ENCODE data around the gene HJV.
"Not testable (repeated sequence)": the region's sequence is repeated elsewhere in the genome, so short reads cannot be mapped to it uniquely, and the experiment has no call there.

HJV gene

GRCh38 chr1:146036965-146037646 is 15.6 kb upstream of the HJV start:
- H3K36me3 ChIP-seq (ENCODE audit: insufficient read depth, low read length): no peaks in the 10 kb centered on the region
- H3K4me3 ChIP-seq (ENCODE audit: low read length): peak overlapping the region; percentile 75
- no peaks in the 10 kb centered on the region for H3K9me3 ChIP-seq (replicated peaks; ENCODE audit: low read length)
- H3K27me3 ChIP-seq (ENCODE audit: control insufficient read depth, insufficient read depth, low read length): no peaks in the 10 kb centered on the region
- peak overlapping the region; percentile 90 for H3K4me2 ChIP-seq (ENCODE audit: low read length)
- H3K9ac ChIP-seq (ENCODE audit: low read depth, low read length): peak overlapping the region; percentile 86
- H3K4me1 ChIP-seq (ENCODE audit: control insufficient read depth, insufficient read depth, low read length): peaks cover 10% of the 10 kb centered on the region

- no peaks in the 10 kb centered on the region for H3K36me3 ChIP-seq (ENCODE audit: insufficient read depth, low read length)
- peak overlapping the region; percentile 64 for H3K4me3 ChIP-seq (ENCODE audit: low read length)
- H3K4me1 ChIP-seq (ENCODE audit: control insufficient read depth, insufficient read depth, low read length): peaks cover 10% of the 10 kb centered on the region
- no peaks in the 10 kb centered on the region for H3K9me3 ChIP-seq (replicated peaks; ENCODE audit: low read length)
- peak overlapping the region; percentile 48 for H3K9ac ChIP-seq (ENCODE audit: low read depth, low read length)
- peak overlapping the region; percentile 72 for H3K4me2 ChIP-seq (ENCODE audit: low read length)
- no peaks in the 10 kb centered on the region for H3K27me3 ChIP-seq (ENCODE audit: control insufficient read depth, insufficient read depth, low read length)
Observed at GRCh38 chr1:146036241-146036964, 14.9 kb upstream of the HJV start.

- peak overlapping the region; percentile 25 for H3K4me3 ChIP-seq (ENCODE audit: low read length)
- H3K27me3 ChIP-seq (ENCODE audit: control insufficient read depth, insufficient read depth, low read length): no peaks in the 10 kb centered on the region
- H3K4me1 ChIP-seq (ENCODE audit: control insufficient read depth, insufficient read depth, low read length): peaks cover 10% of the 10 kb centered on the region
- peak overlapping the region; percentile 66 for H3K4me2 ChIP-seq (ENCODE audit: low read length)
- no peaks in the 10 kb centered on the region for H3K9me3 ChIP-seq (replicated peaks; ENCODE audit: low read length)
- H3K9ac ChIP-seq (ENCODE audit: low read depth, low read length): peak overlapping the region; percentile 8
- no peaks in the 10 kb centered on the region for H3K36me3 ChIP-seq (ENCODE audit: insufficient read depth, low read length)
Observed at GRCh38 chr1:146035048-146035423, 13.5 kb upstream of the HJV start.

- Histone ChIP-seq H3K9ac (ENCODE audit: low read depth, low read length) (no peak overlapping the region), H3K27me3 (ENCODE audit: control insufficient read depth, insufficient read depth, low read length) (no peaks in the 10 kb centered on the region), H3K4me3 (ENCODE audit: low read length) (no peak overlapping the region)
Observed at GRCh38 chr1:146032631-146033219, 11.2 kb upstream of the HJV start.

GRCh38 chr1:146031476-146031875 is 9.9 kb upstream of the HJV start:
- no peak overlapping the region for H3K4me3 ChIP-seq (ENCODE audit: low read length)
- H3K9me3 ChIP-seq (replicated peaks; ENCODE audit: low read length): no peaks in the 10 kb centered on the region
- H3K4me2 ChIP-seq (ENCODE audit: low read length): no peak overlapping the region
- H3K9ac ChIP-seq (ENCODE audit: low read depth, low read length): no peak overlapping the region
- H3K4me1 ChIP-seq (ENCODE audit: control insufficient read depth, insufficient read depth, low read length): peaks cover 7% of the 10 kb centered on the region
- no peaks in the 10 kb centered on the region for H3K27me3 ChIP-seq (ENCODE audit: control insufficient read depth, insufficient read depth, low read length)
- no peaks in the 10 kb centered on the region for H3K36me3 ChIP-seq (ENCODE audit: insufficient read depth, low read length)

More at GRCh38 chr1:146032631-146033219, 11.2 kb upstream of the HJV start:
- no peaks in the 10 kb centered on the region for H3K9me3 ChIP-seq (replicated peaks; ENCODE audit: low read length)
- no peaks in the 10 kb centered on the region for H3K36me3 ChIP-seq (ENCODE audit: insufficient read depth, low read length)
- H3K4me2 ChIP-seq (ENCODE audit: low read length): no peak overlapping the region
- H3K4me1 ChIP-seq (ENCODE audit: control insufficient read depth, insufficient read depth, low read length): peaks cover 10% of the 10 kb centered on the region

- no peak overlapping the region for H3K9ac ChIP-seq (ENCODE audit: low read depth, low read length)
- H3K9me3 ChIP-seq (replicated peaks; ENCODE audit: low read length): no peaks in the 10 kb centered on the region
- no peak overlapping the region for H3K4me3 ChIP-seq (ENCODE audit: low read length)
- no peak overlapping the region for H3K4me2 ChIP-seq (ENCODE audit: low read length)
- no peaks in the 10 kb centered on the region for H3K27me3 ChIP-seq (ENCODE audit: control insufficient read depth, insufficient read depth, low read length)
- H3K4me1 ChIP-seq (ENCODE audit: control insufficient read depth, insufficient read depth, low read length): peaks cover 2% of the 10 kb centered on the region
- no peaks in the 10 kb centered on the region for H3K36me3 ChIP-seq (ENCODE audit: insufficient read depth, low read length)
Observed at GRCh38 chr1:146029117-146029516, 7.6 kb upstream of the HJV start.

GRCh38 chr1:146026650-146027049 is 5.1 kb upstream of the HJV start:
- H3K4me3 ChIP-seq (ENCODE audit: low read length); H3K9ac ChIP-seq (ENCODE audit: low read depth, low read length); H3K27me3 ChIP-seq (ENCODE audit: control insufficient read depth, insufficient read depth, low read length); H3K4me1 ChIP-seq (ENCODE audit: control insufficient read depth, insufficient read depth, low read length); H3K36me3 ChIP-seq (ENCODE audit: insufficient read depth, low read length); H3K9me3 ChIP-seq (replicated peaks; ENCODE audit: low read length); H3K4me2 ChIP-seq (ENCODE audit: low read length): not testable (repeated sequence)

GRCh38 chr1:146025787-146026495 is 4.4 kb upstream of the HJV start:
- not testable (repeated sequence) for H3K27me3 ChIP-seq (ENCODE audit: control insufficient read depth, insufficient read depth, low read length); H3K4me2 ChIP-seq (ENCODE audit: low read length); H3K36me3 ChIP-seq (ENCODE audit: insufficient read depth, low read length); H3K9ac ChIP-seq (ENCODE audit: low read depth, low read length); H3K9me3 ChIP-seq (replicated peaks; ENCODE audit: low read length); H3K4me1 ChIP-seq (ENCODE audit: control insufficient read depth, insufficient read depth, low read length); H3K4me3 ChIP-seq (ENCODE audit: low read length)

- peaks cover 32% of the 10 kb centered on the region for H3K27me3 ChIP-seq (ENCODE audit: control insufficient read depth, insufficient read depth, low read length)
- no peaks in the 10 kb centered on the region for H3K36me3 ChIP-seq (ENCODE audit: insufficient read depth, low read length)
- no peaks in the 10 kb centered on the region for H3K9me3 ChIP-seq (replicated peaks; ENCODE audit: low read length)
- H3K4me2 ChIP-seq (ENCODE audit: low read length): no peak overlapping the region
- H3K9ac ChIP-seq (ENCODE audit: low read depth, low read length): no peak overlapping the region
- H3K4me3 ChIP-seq (ENCODE audit: low read length): no peak overlapping the region
- peaks cover 12% of the 10 kb centered on the region for H3K4me1 ChIP-seq (ENCODE audit: control insufficient read depth, insufficient read depth, low read length)
Observed at GRCh38 chr1:146022403-146023127, 1.0 kb upstream of the HJV start.

GRCh38 chr1:146021050-146021445 is 487 bp downstream of the HJV start:
- no peak overlapping the region for H3K4me3 ChIP-seq (ENCODE audit: low read length)
- H3K9ac ChIP-seq (ENCODE audit: low read depth, low read length): no peak overlapping the region
- H3K9me3 ChIP-seq (replicated peaks; ENCODE audit: low read length): no peaks in the 10 kb centered on the region
- H3K36me3 ChIP-seq (ENCODE audit: insufficient read depth, low read length): no peaks in the 10 kb centered on the region
- H3K27me3 ChIP-seq (ENCODE audit: control insufficient read depth, insufficient read depth, low read length): peaks cover 35% of the 10 kb centered on the region
- no peak overlapping the region for H3K4me2 ChIP-seq (ENCODE audit: low read length)
- H3K4me1 ChIP-seq (ENCODE audit: control insufficient read depth, insufficient read depth, low read length): peaks cover 12% of the 10 kb centered on the region
